Measurements from ENCODE around the gene DLG2.

The DLG2 gene

GRCh38 chr11:84594602-84595001, 1032.5 kb downstream of the DLG2 start:
- ChIA-PET CTCF (no interaction called here), POLR2A (ENCODE audit: low non-redundant PET) (no interaction called here)
- no peak overlapping the region for H3K27ac ChIP-seq
- no peak for TF ChIP-seq CTCF (conservative IDR thresholded peaks at IDR 0.05; ENCODE audit: low read depth)
- no peak for DNase-seq (ENCODE audit: low spot score)

DNA sequence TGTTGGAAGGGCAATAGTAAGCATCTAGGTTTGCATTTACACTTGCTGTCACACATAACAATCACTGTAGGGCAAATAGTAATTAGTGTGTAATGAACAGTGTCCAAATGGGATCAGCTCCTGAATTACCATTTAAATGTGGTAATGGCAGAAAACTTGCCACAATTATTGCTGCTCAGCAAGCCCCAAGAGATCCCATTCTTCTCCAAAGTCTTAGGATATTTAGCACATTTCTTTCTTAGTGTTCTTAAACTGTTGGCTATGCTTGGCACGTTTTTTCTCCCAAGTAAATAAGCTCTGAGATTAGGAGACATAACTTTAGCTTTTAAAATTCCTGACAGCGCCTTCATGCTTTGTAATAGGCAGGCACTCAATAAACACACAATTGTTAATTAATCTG, 1037.0 kb downstream of the DLG2 start:
- H3K27ac ChIP-seq: no peak overlapping the region
- TF ChIP-seq CTCF (conservative IDR thresholded peaks at IDR 0.05; ENCODE audit: low read depth): no peak
- ChIA-PET CTCF (no interaction called here), POLR2A (ENCODE audit: low non-redundant PET) (no interaction called here)
- DNase-seq (ENCODE audit: low spot score): no peak

- TF ChIP-seq CTCF (conservative IDR thresholded peaks at IDR 0.05; ENCODE audit: low read depth): no peak
- no peak overlapping the region for H3K27ac ChIP-seq
- CTCF ChIA-PET: no interaction called here
Observed at GRCh38 chr11:84588131-84588829, 1038.9 kb downstream of the DLG2 start.

DNA sequence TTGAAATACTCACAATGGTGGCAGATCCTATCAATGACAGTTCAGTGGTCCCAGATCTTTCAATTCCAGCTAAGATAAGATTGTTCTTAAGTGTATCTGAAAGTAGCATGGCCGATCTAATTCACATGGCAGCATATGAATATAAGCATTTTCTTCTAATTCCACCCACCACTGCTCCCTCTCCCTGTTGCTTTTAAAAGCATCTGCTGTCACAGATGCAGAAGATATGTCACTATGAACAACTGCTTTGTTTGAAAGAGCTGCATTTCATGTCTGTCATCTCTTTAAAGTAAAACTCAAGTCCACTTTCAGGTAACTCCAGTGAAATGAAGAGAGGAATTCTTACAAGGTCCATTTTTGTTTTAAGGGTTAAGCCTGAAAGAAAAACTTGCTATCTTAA, 1044.0 kb downstream of the DLG2 start:
- TF ChIP-seq CTCF (conservative IDR thresholded peaks at IDR 0.05; ENCODE audit: low read depth): no peak
- no peak overlapping the region for H3K27ac ChIP-seq
- DNase-seq (ENCODE audit: low spot score): no peak
- CTCF ChIA-PET: interaction anchor here (0.5 to 0.6 kb wide), 2 partner anchors 45 to 340 kb away, joined by 3 to 4 read pairs; no protein-coding TSS in a partner anchor
- POLR2A ChIA-PET (ENCODE audit: low non-redundant PET): no interaction called here

More at GRCh38 chr11:84588131-84588829, 1038.9 kb downstream of the DLG2 start:
- POLR2A ChIA-PET (ENCODE audit: low non-redundant PET): no interaction called here
- DNase-seq (ENCODE audit: low spot score): no peak

GRCh38 chr11:84581083-84581482, 1046.1 kb downstream of the DLG2 start:
- ChIA-PET POLR2A (ENCODE audit: low non-redundant PET) (no interaction called here), CTCF (interaction anchor here (0.7 kb wide), 1 partner anchor 1087 kb away, joined by 3 read pairs; no protein-coding TSS in a partner anchor)
- DNase-seq (ENCODE audit: low spot score): no peak
- no peak overlapping the region for H3K27ac ChIP-seq
- TF ChIP-seq CTCF (conservative IDR thresholded peaks at IDR 0.05; ENCODE audit: low read depth): no peak

- no peak for TF ChIP-seq CTCF (conservative IDR thresholded peaks at IDR 0.05; ENCODE audit: low read depth)
- POLR2A ChIA-PET (ENCODE audit: low non-redundant PET): no interaction called here
- DNase-seq (ENCODE audit: low spot score): no peak
- CTCF ChIA-PET: no interaction called here
- H3K27ac ChIP-seq: no peak overlapping the region
Observed at GRCh38 chr11:84580428-84580827, 1046.7 kb downstream of the DLG2 start.
